ENCODE data around the gene ANKRD27. TPM values are rescaled to one million over a fixed set of nuclear protein-coding genes. Genes with fewer than 3 reads are reported as not detected.

ANKRD27 gene
- total RNA-seq, 1 donor from 2014 or later: 24.9 TPM

GRCh38 chr19:32580901-32581704 lies 93.9 kb downstream of the ANKRD27 start, which contains the start of gene PDCD5:
TSS of gene PDCD5 (plus strand) at chr19:32581190. CDS start at chr19:32581262, 72 bp downstream.
- H3K4me1 ChIP-seq: no peaks in the 10 kb centered on the region
- H3K4me1 Mint-ChIP-seq: peaks cover 16% of the 10 kb centered on the region
- peak within 1 kb of the TSS; percentile 45 for H3K9ac ChIP-seq
- H3K27ac ChIP-seq: no peak within 1 kb of the TSS
- peaks cover 19% of the 10 kb centered on the region for H3K36me3 Mint-ChIP-seq
- H3K4me3 ChIP-seq: peak within 1 kb of the TSS; percentile 78
- H3F3A ChIP-seq (ENCODE audit: low read depth): no peaks in the 10 kb centered on the region
- H3K36me3 ChIP-seq: no peaks in the 10 kb centered on the region
- DNase-seq (ENCODE audit: low spot score): peak; percentile 97
- peaks cover 26% of the 10 kb centered on the region for H3K79me2 ChIP-seq (ENCODE audit: low read depth)
- H3K9me3 Mint-ChIP-seq: no peaks in the 10 kb centered on the region
- peaks cover 5% of the 10 kb centered on the region for H3K27me3 Mint-ChIP-seq (ENCODE audit: insufficient read depth, low read depth)
- peaks cover 37% of the 10 kb centered on the region for H3K27me3 ChIP-seq
- no peaks in the 10 kb centered on the region for H3K9me3 ChIP-seq (ENCODE audit: low read depth)
- H3K4me3 Mint-ChIP-seq: peak within 1 kb of the TSS; percentile 96
- H4K20me1 ChIP-seq (ENCODE audit: low read depth): peaks cover 17% of the 10 kb centered on the region
- peak within 1 kb of the TSS; percentile 89 for H2AFZ ChIP-seq (replicated peaks)
- TF ChIP-seq CTCF (IDR thresholded peaks at IDR 0.05): no peak
- no peak for TF ChIP-seq EZH2 (IDR thresholded peaks at IDR 0.05)
- TF ChIP-seq EZH2phosphoT487 (IDR thresholded peaks at IDR 0.05): no peak
- H3K4me2 ChIP-seq: peak within 1 kb of the TSS; percentile 82
- H3K27ac Mint-ChIP-seq: no peak within 1 kb of the TSS

GRCh38 chr19:32580353-32580900 lies 94.6 kb downstream of the ANKRD27 start:
- Mint-ChIP-seq H3K4me3 (peak overlapping the region; percentile 92), H3K9me3 (peaks cover 3% of the 10 kb centered on the region), H3K36me3 (peaks cover 12% of the 10 kb centered on the region), H3K27ac (no peak overlapping the region), H3K4me1 (peaks cover 16% of the 10 kb centered on the region), H3K27me3 (ENCODE audit: insufficient read depth, low read depth) (peaks cover 5% of the 10 kb centered on the region)
- H4K20me1 ChIP-seq (ENCODE audit: low read depth): peaks cover 17% of the 10 kb centered on the region
- peaks cover 38% of the 10 kb centered on the region for H3K27me3 ChIP-seq
- peak overlapping the region; percentile 82 for H3K4me2 ChIP-seq
- no peaks in the 10 kb centered on the region for H3K36me3 ChIP-seq
- TF ChIP-seq CTCF (IDR thresholded peaks at IDR 0.05) (no peak), EZH2phosphoT487 (IDR thresholded peaks at IDR 0.05) (no peak)
- H2AFZ ChIP-seq (replicated peaks): peak overlapping the region; percentile 89
- H3K4me1 ChIP-seq: no peaks in the 10 kb centered on the region
- peak overlapping the region; percentile 78 for H3K4me3 ChIP-seq
- no peaks in the 10 kb centered on the region for H3K9me3 ChIP-seq (ENCODE audit: low read depth)
- H3K79me2 ChIP-seq (ENCODE audit: low read depth): peaks cover 26% of the 10 kb centered on the region
- no peaks in the 10 kb centered on the region for H3F3A ChIP-seq (ENCODE audit: low read depth)
- H3K27ac ChIP-seq: no peak overlapping the region
- no peak overlapping the region for H3K9ac ChIP-seq
- DNase-seq (ENCODE audit: low spot score): no peak

GRCh38 chr19:32576790-32577189 lies 98.2 kb downstream of the ANKRD27 start:
- H3K4me1 Mint-ChIP-seq: peaks cover 11% of the 10 kb centered on the region
- no peak overlapping the region for H3K4me3 Mint-ChIP-seq
- Histone ChIP-seq H3K9me3 (ENCODE audit: low read depth) (no peaks in the 10 kb centered on the region), H3K9ac (no peak overlapping the region), H4K20me1 (ENCODE audit: low read depth) (peaks cover under 1% of the 10 kb centered on the region), H2AFZ (replicated peaks) (no peak overlapping the region), H3K36me3 (no peaks in the 10 kb centered on the region), H3K79me2 (ENCODE audit: low read depth) (peaks cover 6% of the 10 kb centered on the region), H3F3A (ENCODE audit: low read depth) (no peaks in the 10 kb centered on the region), H3K27me3 (peaks cover 38% of the 10 kb centered on the region), H3K4me3 (no peak overlapping the region), H3K4me2 (no peak overlapping the region), H3K4me1 (no peaks in the 10 kb centered on the region), H3K27ac (no peak overlapping the region)
- no peak overlapping the region for H3K27ac Mint-ChIP-seq
- H3K27me3 Mint-ChIP-seq (ENCODE audit: insufficient read depth, low read depth): peaks cover 2% of the 10 kb centered on the region
- DNase-seq (ENCODE audit: low spot score): no peak
- H3K9me3 Mint-ChIP-seq: peaks cover 3% of the 10 kb centered on the region
- H3K36me3 Mint-ChIP-seq: no peaks in the 10 kb centered on the region
- TF ChIP-seq EZH2 (IDR thresholded peaks at IDR 0.05) (no peak), EZH2phosphoT487 (IDR thresholded peaks at IDR 0.05) (no peak), CTCF (IDR thresholded peaks at IDR 0.05) (no peak)
